NOMO-1 (cell line): ENCODE data around the gene MRPS23.

ENCODE experiments used
- DNase-seq, 2 experiments: peaks; one replicate each; lab custom pipeline; 2025; ENCODE audit not compliant: unreplicated experiment in 2 of 2; lab: John Stamatoyannopoulos, UW

The MRPS23 gene

DNA sequence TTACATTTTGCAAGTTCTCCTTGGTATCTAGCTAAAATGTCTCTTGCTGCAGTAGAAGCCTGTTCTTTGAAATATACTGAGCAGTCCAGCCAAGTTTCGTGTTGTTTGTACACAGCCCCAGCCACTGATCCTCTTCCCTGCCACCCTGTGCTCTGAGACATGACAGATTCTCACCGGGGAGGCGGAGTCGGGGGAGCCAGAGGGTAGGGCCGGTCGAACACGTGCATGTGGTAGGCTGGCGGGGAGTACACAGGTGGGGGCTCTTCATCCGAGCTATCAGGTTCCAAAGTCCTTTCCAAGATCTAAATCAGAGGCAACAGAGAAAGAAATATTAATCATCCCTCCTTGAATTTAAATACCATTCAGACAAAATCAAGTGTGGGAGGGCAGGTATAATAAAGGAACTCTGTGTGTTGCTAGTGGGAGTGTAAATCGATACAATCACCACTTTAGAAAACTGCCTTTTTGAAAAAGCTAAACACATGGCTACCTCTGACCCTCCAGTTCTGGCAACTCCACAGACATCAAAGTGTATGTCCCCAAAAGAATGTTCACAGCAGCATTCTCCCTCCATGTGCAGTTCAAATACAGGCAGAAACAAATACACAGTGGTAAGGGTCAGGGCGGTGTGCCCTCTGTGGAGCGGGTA lies 29.7 kb upstream of the MRPS23 start:
- no peak for DNase-seq

GRCh38 chr17:57877803-57878377 lies 28.0 kb upstream of the MRPS23 start:
- DNase-seq = no peak

GRCh38 chr17:57876866-57877237 lies 27.0 kb upstream of the MRPS23 start:
- no peak for DNase-seq

DNA sequence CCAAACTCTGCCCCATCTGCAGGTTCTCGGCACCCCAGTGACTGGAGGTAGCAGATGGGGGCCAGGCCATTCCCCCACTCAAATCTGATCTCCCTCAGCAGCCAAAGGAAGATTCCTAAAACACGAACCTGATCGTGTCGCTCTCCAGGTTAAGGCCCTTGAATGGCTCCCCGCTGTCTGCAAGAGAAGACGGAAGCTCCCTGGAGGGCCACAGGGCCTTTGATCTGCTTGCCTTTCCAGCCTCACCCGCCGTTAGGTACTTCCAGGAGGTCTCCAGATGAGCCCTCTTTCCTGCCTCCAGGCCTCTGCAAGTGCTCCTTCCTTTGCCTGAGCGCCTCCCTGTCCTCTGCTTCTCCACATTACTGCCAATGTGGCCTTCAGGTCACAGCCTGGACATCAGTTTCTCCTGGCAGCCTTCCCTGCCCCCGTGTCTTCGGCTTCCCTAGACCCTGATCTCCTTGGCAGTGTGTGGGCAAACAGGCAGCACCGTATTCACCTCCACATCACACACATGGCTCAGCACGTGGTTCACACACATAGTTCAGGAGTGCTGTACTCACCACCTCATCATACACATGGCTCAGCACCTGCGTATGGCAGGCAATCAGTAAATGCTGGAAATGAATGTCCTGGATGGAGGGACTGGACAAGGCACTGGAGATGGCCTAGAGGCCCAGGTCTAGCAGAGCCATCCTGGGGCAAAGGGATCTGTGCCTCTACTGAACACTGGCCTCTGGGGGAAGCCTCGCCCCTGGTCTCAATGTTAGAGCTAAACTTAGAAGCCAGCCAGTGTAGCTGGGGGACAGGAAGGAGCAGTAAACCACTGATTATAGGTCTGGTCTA lies 26.4 kb upstream of the MRPS23 start:
- DNase-seq = no peak

DNA sequence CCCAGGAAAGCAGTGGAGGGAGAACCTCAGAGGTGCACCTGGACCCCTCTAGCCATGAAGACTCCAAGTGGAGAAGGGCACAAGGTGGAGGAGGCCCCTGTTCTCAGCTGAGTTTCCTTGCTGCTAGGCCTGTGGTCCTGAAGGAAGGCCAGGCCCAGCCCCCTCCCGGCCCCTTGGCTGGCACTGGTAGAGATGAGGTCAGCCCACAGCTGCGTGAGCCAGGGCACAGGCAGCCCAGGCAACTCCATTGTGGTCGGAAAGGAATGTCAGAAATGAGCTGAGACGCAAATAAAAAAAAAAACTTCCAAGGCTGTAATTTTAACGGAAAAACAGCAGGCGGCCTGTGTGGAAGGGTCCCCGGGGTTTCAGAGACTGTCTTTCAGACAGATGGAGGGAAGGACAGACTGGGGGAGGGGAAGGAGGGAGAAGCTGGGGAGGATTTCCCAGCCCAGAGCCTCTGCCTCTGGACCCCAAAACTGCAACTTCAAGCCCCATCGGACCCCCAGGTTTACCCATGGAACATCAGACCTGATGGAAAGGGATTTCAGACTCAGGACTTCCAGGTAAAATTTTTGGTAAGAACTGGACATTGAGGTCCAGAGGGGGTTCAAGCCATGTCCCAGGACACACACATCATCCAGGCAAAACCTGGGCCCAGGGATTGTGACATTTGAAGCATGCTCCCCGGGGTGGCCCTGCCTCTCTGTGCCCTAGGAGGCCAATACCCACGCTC lies 25.6 kb upstream of the MRPS23 start:
- DNase-seq = no peak

- DNase-seq = no peak
Observed at GRCh38 chr17:57874434-57875289, 24.8 kb upstream of the MRPS23 start.

GRCh38 chr17:57874058-57874419 lies 24.2 kb upstream of the MRPS23 start:
- DNase-seq = no peak

GRCh38 chr17:57873261-57874057 lies 23.6 kb upstream of the MRPS23 start:
- no peak for DNase-seq

GRCh38 chr17:57872536-57872935 lies 22.7 kb upstream of the MRPS23 start:
- peak in 1 of 2 experiments; percentile 26 for DNase-seq

- DNase-seq = no peak
Observed at GRCh38 chr17:57871863-57872262, 22.0 kb upstream of the MRPS23 start.

GRCh38 chr17:57871155-57871554 lies 21.3 kb upstream of the MRPS23 start:
- no peak for DNase-seq

DNA sequence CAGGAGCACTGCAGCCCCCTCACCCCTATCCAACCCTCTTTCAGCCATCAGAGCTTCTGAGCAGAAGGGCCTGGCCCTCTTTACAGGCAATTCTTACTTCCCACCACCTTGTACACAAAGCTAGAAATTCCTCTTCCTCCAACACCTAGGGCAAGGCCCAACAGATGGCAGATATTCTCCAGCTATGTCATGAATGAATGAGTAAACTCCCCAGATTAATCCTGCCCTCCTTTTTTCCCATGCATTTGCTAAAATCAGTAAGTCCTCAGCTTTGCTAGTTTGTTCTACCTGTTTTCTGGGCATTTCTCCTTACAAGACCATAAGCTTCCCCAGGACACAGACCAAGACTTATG lies 20.4 kb upstream of the MRPS23 start:
- no peak for DNase-seq

DNA sequence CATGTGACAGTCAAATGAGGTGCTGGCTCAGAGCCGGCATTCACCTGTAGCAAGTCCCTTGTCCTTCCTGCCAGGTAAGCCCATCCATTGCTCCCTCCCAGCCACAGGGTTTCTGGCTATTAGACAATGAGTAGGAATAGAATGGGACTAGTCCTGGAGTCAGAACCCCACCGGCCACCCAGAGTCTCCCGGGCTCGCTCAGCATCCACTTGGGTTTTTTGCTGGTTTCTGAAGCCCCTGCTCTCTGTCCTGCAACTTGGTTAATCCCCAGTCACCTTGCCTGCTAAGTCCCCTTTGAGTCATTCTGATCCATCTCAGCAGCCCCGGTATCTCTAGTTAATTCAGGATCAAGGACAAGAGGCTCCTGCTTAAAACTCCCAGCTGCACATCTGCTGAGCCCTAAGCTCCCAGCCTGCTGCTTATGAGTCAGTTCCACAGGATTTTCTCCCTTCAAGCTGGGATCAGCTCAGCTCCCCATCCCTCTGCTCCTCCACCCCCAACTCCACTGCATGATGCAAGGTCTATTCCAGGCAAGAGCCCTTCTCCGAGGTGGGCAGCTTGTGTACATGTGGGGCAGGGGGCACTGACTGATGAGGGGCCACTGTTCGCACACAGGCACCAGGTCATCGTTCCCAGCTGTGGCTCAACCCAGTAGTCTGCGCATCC lies 19.9 kb upstream of the MRPS23 start:
- no peak for DNase-seq

- DNase-seq = no peak
Observed at GRCh38 chr17:57868910-57869616, 19.2 kb upstream of the MRPS23 start.

- peak; percentile 93 to 94 for DNase-seq
Observed at GRCh38 chr17:57868007-57868909, 18.4 kb upstream of the MRPS23 start.

DNA sequence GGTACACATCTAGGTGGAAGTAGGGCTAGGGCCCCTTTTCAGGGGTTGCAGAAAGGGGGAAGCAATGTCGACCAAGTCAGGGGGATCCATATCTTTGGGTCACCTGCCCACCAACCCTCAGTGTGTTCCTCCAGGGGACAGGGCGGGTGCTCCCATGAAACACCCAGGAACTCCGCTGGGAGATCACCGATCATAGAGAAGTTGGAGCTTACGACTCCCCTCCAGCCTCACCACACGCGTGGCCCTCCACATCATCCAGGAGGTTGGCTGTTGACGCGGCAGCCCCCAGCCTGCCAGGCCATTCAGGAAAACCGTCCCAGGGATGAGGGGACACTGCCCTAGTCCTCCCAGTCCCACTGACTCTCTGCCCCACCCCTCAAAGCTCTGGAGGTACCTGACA lies 17.3 kb upstream of the MRPS23 start:
- DNase-seq = no peak

DNA sequence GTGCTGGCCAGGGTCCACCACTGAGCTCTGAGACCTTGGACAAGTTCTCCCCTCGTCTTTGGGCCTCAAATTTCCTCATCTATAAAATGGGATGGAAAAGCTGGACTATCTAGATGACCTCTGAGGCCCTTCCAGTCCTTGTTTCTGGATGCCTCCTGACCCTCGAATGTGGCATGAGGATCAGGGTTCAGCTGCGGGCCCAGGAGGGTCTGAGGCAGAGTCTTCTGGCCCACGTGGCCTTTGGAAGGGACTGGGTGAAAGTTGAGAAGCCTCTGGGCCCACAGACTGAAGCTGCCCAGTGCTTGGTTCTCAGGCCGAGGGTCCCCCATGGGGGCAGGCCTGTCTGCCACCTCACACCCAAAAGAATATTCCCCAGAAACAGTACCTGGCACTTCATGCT lies 16.9 kb upstream of the MRPS23 start:
- no peak for DNase-seq

DNA sequence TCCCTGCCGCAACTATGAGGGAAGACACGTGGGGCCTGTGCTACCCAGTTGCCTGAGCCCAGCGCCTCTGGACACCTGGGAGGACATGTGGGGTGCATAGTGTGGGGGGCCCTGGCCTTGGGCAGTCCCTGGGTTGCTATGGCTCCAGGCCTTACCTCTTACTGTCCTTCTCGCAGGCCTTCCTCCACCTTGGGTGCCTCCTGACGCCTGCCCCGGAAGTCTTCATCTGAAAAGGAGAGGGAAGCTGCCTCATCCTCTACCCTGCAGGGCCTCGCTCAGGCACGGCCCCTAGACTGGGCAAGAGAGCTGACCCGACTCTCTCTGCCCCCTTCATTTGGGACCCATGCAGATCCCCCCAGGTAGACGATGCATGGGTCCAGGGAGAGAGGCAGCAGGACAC lies 16.5 kb upstream of the MRPS23 start:
- no peak for DNase-seq
